Measurements from ENCODE around the gene GPX2.

GPX2 gene

GRCh38 chr14:64944861-64945260, 2.3 kb upstream of the GPX2 start:
- no peak for TF ChIP-seq JUND (IDR thresholded peaks at IDR 0.05; ENCODE audit: low read depth)
- in situ Hi-C loops (cut with HindIII; ENCODE audit: low pct_unique_long_range_greater_than_20kb, low sequenced_read_pairs), result no loop called here
- DNase-seq (ENCODE audit: low read depth in 1 of 2, low spot score in 1 of 2), result no peak

- no peak for TF ChIP-seq JUND (IDR thresholded peaks at IDR 0.05; ENCODE audit: low read depth)
- in situ Hi-C loops (cut with HindIII; ENCODE audit: low pct_unique_long_range_greater_than_20kb, low sequenced_read_pairs), result no loop called here
- DNase-seq (ENCODE audit: low read depth in 1 of 2, low spot score in 1 of 2), result no peak
These were observed 1.5 kb upstream of the GPX2 start for GRCh38 chr14:64944041-64944440.

- no peak for DNase-seq (ENCODE audit: low read depth in 1 of 2, low spot score in 1 of 2)
- TF ChIP-seq JUND (IDR thresholded peaks at IDR 0.05; ENCODE audit: low read depth), result no peak
- in situ Hi-C loops (cut with HindIII; ENCODE audit: low pct_unique_long_range_greater_than_20kb, low sequenced_read_pairs), result no loop called here
These were observed 1.0 kb upstream of the GPX2 start for GRCh38 chr14:64943556-64943955.

- in situ Hi-C loops (cut with HindIII; ENCODE audit: low pct_unique_long_range_greater_than_20kb, low sequenced_read_pairs), result no loop called here
These were observed 2.1 kb downstream of the GPX2 start for GRCh38 chr14:64940336-64940910.

GRCh38 chr14:64939817-64940190, 2.7 kb downstream of the GPX2 start:
- no peak for DNase-seq (ENCODE audit: low read depth in 1 of 2, low spot score in 1 of 2)
- in situ Hi-C loops (cut with HindIII; ENCODE audit: low pct_unique_long_range_greater_than_20kb, low sequenced_read_pairs), result no loop called here
- TF ChIP-seq JUND (IDR thresholded peaks at IDR 0.05; ENCODE audit: low read depth), result no peak

More at GRCh38 chr14:64940336-64940910, 2.1 kb downstream of the GPX2 start:
- TF ChIP-seq JUND (IDR thresholded peaks at IDR 0.05; ENCODE audit: low read depth), result no peak
- no peak for DNase-seq (ENCODE audit: low read depth in 1 of 2, low spot score in 1 of 2)

GRCh38 chr14:64938972-64939816, 3.4 kb downstream of the GPX2 start:
- DNase-seq (ENCODE audit: low read depth in 1 of 2, low spot score in 1 of 2), result no peak
- TF ChIP-seq JUND (IDR thresholded peaks at IDR 0.05; ENCODE audit: low read depth), result no peak
- in situ Hi-C loops (cut with HindIII; ENCODE audit: low pct_unique_long_range_greater_than_20kb, low sequenced_read_pairs), result no loop called here

- in situ Hi-C loops (cut with HindIII; ENCODE audit: low pct_unique_long_range_greater_than_20kb, low sequenced_read_pairs), result no loop called here
- DNase-seq (ENCODE audit: low read depth in 1 of 2, low spot score in 1 of 2), result peak in 1 of 2 experiments; percentile 60
- no peak for TF ChIP-seq JUND (IDR thresholded peaks at IDR 0.05; ENCODE audit: low read depth)
These were observed 4.7 kb downstream of the GPX2 start for GRCh38 chr14:64937821-64938193.

GRCh38 chr14:64937171-64937820, 5.2 kb downstream of the GPX2 start:
- no peak for DNase-seq (ENCODE audit: low read depth in 1 of 2, low spot score in 1 of 2)
- in situ Hi-C loops (cut with HindIII; ENCODE audit: low pct_unique_long_range_greater_than_20kb, low sequenced_read_pairs), result no loop called here
- no peak for TF ChIP-seq JUND (IDR thresholded peaks at IDR 0.05; ENCODE audit: low read depth)

- no peak for DNase-seq (ENCODE audit: low read depth in 1 of 2, low spot score in 1 of 2)
- no peak for TF ChIP-seq JUND (IDR thresholded peaks at IDR 0.05; ENCODE audit: low read depth)
- in situ Hi-C loops (cut with HindIII; ENCODE audit: low pct_unique_long_range_greater_than_20kb, low sequenced_read_pairs), result no loop called here
These were observed 7.0 kb downstream of the GPX2 start for GRCh38 chr14:64935508-64935907.

- TF ChIP-seq JUND (IDR thresholded peaks at IDR 0.05; ENCODE audit: low read depth), result no peak
- in situ Hi-C loops (cut with HindIII; ENCODE audit: low pct_unique_long_range_greater_than_20kb, low sequenced_read_pairs), result no loop called here
- no peak for DNase-seq (ENCODE audit: low read depth in 1 of 2, low spot score in 1 of 2)
These were observed 8.1 kb downstream of the GPX2 start for GRCh38 chr14:64934338-64934929.

- in situ Hi-C loops (cut with HindIII; ENCODE audit: low pct_unique_long_range_greater_than_20kb, low sequenced_read_pairs), result no loop called here
- no peak for TF ChIP-seq JUND (IDR thresholded peaks at IDR 0.05; ENCODE audit: low read depth)
- no peak for DNase-seq (ENCODE audit: low read depth in 1 of 2, low spot score in 1 of 2)
These were observed 10.3 kb downstream of the GPX2 start for GRCh38 chr14:64932231-64932630.

GRCh38 chr14:64931123-64931522, 11.4 kb downstream of the GPX2 start:
- DNase-seq (ENCODE audit: low read depth in 1 of 2, low spot score in 1 of 2), result no peak
- TF ChIP-seq JUND (IDR thresholded peaks at IDR 0.05; ENCODE audit: low read depth), result no peak
- in situ Hi-C loops (cut with HindIII; ENCODE audit: low pct_unique_long_range_greater_than_20kb, low sequenced_read_pairs), result no loop called here
